ENCODE measurements around the gene LMO7.

The LMO7 gene

DNA sequence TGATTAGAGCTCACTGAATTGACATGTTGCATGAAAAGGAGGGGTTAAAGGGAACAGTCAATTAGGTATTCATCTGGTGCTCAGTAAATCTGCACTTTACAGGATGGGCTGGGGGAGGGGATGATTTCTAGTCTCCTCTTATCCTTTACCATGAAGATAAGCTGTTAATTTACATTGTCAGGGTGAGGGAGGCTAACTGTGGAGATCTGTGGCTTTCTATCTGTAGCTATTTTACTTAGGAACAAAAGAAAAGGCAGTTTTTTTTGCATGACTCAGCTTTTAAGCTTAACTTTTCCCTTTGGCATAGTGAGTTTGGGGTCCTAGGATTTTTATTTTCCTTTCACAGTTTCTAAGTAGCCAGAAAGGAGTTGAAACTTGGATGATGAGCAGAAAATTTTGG lies 253.3 kb downstream of the LMO7 start:
- no peak for DNase-seq
- Histone ChIP-seq H3K27ac (no peak overlapping the region), H3K27me3 (replicated peaks) (no peaks in the 10 kb centered on the region), H3K36me3 (replicated peaks) (no peaks in the 10 kb centered on the region), H3K4me3 (ENCODE audit: low read depth, low read length) (no peak overlapping the region)
- TF ChIP-seq CTCF (IDR thresholded peaks at IDR 0.05; ENCODE audit: low read depth, low read length, missing control alignments), result no peak
- in situ Hi-C loops (cut with HindIII; ENCODE audit: low pct_ligation_motif_present, low sequenced_read_pairs), result loop anchor here (25.0 kb wide), 1 partner anchor 573 kb away; no protein-coding TSS in a partner anchor

DNA sequence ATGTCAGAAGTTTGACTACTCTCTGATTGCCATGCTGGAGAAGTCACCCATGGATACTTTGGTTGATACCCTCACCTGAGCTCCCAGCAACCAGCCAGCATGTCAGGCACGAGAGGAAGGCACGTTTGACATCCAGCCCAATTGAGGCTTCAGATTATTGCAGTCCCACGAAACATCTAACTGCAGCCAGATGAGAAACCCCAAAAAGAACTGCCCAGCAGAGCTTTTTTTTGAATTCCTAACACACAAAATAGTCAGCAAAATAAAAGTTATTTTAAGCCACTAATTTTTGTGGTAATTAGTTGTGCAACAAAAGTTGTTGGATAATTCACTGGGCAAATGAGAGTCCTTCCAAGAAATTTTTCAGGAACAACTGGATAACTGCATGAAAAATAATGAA lies 259.0 kb downstream of the LMO7 start:
- in situ Hi-C loops (cut with HindIII; ENCODE audit: low pct_ligation_motif_present, low sequenced_read_pairs), result loop anchor here (25.0 kb wide), 1 partner anchor 567 kb away; no protein-coding TSS in a partner anchor
- DNase-seq, result no peak
- no peak for TF ChIP-seq CTCF (IDR thresholded peaks at IDR 0.05; ENCODE audit: low read depth, low read length, missing control alignments)
- Histone ChIP-seq H3K27ac (no peak overlapping the region), H3K36me3 (replicated peaks) (no peaks in the 10 kb centered on the region), H3K4me3 (ENCODE audit: low read depth, low read length) (no peak overlapping the region), H3K27me3 (replicated peaks) (no peaks in the 10 kb centered on the region)

GRCh38 chr13:75896271-75896670 lies 260.1 kb downstream of the LMO7 start:
- Histone ChIP-seq H3K4me3 (ENCODE audit: low read depth, low read length) (no peak overlapping the region), H3K27ac (no peak overlapping the region), H3K36me3 (replicated peaks) (no peaks in the 10 kb centered on the region), H3K27me3 (replicated peaks) (no peaks in the 10 kb centered on the region)
- no peak for TF ChIP-seq CTCF (IDR thresholded peaks at IDR 0.05; ENCODE audit: low read depth, low read length, missing control alignments)
- in situ Hi-C loops (cut with HindIII; ENCODE audit: low pct_ligation_motif_present, low sequenced_read_pairs), result loop anchor here (25.0 kb wide), 1 partner anchor 566 kb away; no protein-coding TSS in a partner anchor
- no peak for DNase-seq

DNA sequence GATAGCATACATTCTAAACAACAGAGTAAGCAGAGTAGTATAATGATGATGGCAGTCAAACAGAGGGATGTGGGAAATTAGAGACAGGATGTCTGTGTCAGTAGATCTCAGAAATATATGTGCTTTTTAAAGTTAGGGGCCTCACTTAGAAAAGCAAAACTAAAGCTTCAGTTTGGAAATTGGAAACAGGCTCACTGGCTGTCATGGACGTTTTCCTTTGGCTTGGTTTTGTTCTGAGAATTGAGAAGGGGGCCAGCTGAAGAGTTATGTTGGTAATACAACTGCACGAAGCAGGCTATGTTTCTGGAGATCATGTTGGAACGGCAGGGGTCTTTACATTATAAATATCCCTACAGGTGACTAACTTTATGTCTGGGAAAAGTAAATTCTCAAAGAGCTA lies 261.3 kb downstream of the LMO7 start:
- Histone ChIP-seq H3K4me3 (ENCODE audit: low read depth, low read length) (no peak overlapping the region), H3K27me3 (replicated peaks) (no peaks in the 10 kb centered on the region), H3K27ac (no peak overlapping the region), H3K36me3 (replicated peaks) (no peaks in the 10 kb centered on the region)
- no peak for TF ChIP-seq CTCF (IDR thresholded peaks at IDR 0.05; ENCODE audit: low read depth, low read length, missing control alignments)
- DNase-seq, result no peak
- in situ Hi-C loops (cut with HindIII; ENCODE audit: low pct_ligation_motif_present, low sequenced_read_pairs), result loop anchor here (25.0 kb wide), 1 partner anchor 565 kb away; no protein-coding TSS in a partner anchor

GRCh38 chr13:75901501-75901900 lies 265.4 kb downstream of the LMO7 start:
- Histone ChIP-seq H3K27me3 (replicated peaks) (no peaks in the 10 kb centered on the region), H3K4me3 (ENCODE audit: low read depth, low read length) (no peak overlapping the region), H3K27ac (no peak overlapping the region), H3K36me3 (replicated peaks) (no peaks in the 10 kb centered on the region)
- no peak for DNase-seq
- in situ Hi-C loops (cut with HindIII; ENCODE audit: low pct_ligation_motif_present, low sequenced_read_pairs), result no loop called here
- no peak for TF ChIP-seq CTCF (IDR thresholded peaks at IDR 0.05; ENCODE audit: low read depth, low read length, missing control alignments)
